ENCODE results near the gene MVK.

DNA sequence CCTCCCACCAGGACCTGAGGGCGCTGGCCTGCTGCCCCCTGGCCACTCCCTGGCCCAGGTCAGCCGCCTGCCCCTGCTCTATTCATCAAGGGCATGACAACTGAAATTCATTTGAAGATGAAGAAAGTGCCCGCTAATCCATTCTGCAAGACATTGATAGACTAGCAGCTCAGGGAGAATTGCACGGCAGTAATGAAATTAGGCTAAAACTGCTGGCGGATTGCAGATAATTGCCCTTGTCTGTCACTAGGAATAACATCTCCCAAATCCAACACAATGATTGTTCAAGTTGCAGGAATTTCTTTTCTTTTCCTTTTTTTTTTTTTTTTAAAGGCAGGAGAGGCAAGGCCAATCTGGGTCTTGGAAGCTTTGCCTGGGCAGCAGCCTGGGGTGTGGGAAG is 44.5 kb downstream of the MVK start:
- TF ChIP-seq CTCF (IDR thresholded peaks at IDR 0.05): no peak
- no peak for TF ChIP-seq EP300 (IDR thresholded peaks at IDR 0.05)

Measured in esophagus muscularis mucosa (tissue), 3 donors.